Gastrocnemius medialis (tissue), 4 donors: Measurements from ENCODE around the gene ATXN1.

ENCODE experiments used
- POLR2A ChIP-seq, 2 donors: fragments of 450-650 bp; IDR thresholded peaks; one replicate each; pipeline ENCODE4 v1.6.1; 2017; ENCODE audit warnings: antibody characterized with exemption in 2 of 2, mild to moderate bottlenecking in 2 of 2, moderate library complexity in 2 of 2
- TF ChIP-seq, protein P1 (sequence below), 5 experiments: fragments of 450-650 bp in 3 of 5; fragments of 200-600 bp in 2 of 5; sonication (generic) in 2 of 5; IDR thresholded peaks in 4 of 5; conservative IDR thresholded peaks in 1 of 5; 1 replicate in 4 of 5; 2 replicates in 1 of 5; pipeline ENCODE4 v1.5.1; 2016 to 2019; ENCODE audit warnings: antibody characterized with exemption in 5 of 5, mild to moderate bottlenecking in 3 of 5, moderate library complexity in 3 of 5

DNA sequence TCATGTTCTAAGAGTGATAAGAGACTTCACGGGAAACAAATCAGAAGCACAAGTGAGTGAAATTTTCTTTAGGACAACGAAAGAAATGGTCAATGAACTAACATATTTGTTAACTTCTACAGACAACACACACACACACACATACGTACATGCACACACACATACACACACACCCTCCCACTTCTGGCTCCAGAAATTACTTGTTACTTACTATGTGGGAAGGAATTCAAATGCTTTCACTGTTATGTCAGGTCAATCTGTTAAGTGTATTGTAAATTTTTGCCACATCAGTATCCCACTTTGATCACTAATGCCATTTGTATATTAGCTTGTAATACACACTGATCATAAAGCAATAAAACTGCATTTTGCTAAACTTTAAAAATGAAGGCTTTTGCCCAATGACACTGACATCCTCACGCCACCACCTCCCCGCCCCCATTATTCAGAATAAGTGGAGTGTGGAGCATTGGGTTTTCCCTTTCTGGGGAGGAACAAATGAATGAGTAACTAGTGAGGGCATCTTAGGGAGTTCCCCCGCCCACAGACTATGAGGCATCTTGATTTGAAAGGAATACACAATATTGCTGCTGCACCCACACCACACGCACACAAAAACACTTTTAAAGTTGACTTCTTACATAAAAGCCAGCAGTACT is 76.2 kb downstream of the ATXN1 start:
- TF ChIP-seq, protein P1, sequence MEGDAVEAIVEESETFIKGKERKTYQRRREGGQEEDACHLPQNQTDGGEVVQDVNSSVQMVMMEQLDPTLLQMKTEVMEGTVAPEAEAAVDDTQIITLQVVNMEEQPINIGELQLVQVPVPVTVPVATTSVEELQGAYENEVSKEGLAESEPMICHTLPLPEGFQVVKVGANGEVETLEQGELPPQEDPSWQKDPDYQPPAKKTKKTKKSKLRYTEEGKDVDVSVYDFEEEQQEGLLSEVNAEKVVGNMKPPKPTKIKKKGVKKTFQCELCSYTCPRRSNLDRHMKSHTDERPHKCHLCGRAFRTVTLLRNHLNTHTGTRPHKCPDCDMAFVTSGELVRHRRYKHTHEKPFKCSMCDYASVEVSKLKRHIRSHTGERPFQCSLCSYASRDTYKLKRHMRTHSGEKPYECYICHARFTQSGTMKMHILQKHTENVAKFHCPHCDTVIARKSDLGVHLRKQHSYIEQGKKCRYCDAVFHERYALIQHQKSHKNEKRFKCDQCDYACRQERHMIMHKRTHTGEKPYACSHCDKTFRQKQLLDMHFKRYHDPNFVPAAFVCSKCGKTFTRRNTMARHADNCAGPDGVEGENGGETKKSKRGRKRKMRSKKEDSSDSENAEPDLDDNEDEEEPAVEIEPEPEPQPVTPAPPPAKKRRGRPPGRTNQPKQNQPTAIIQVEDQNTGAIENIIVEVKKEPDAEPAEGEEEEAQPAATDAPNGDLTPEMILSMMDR (IDR thresholded peaks at IDR 0.05 in 4 of 5, conservative IDR thresholded peaks at IDR 0.05 in 1 of 5), result no peak
- no peak for TF ChIP-seq POLR2A (IDR thresholded peaks at IDR 0.05)
